GM19452 (cell line): ENCODE data around the gene SIK2.
"Not testable (repeated sequence)": the region's sequence is repeated elsewhere in the genome, so short reads cannot be mapped to it uniquely, and the experiment has no call there.

ENCODE experiments used
- ATAC-seq: cut with Tn5 transposase; IDR thresholded peaks from one replicate; pipeline ENCODE4 v1.9.1; 2021; ENCODE audit not compliant: unreplicated experiment

SIK2 gene

GRCh38 chr11:111654601-111655000, 52.4 kb downstream of the SIK2 start:
- ATAC-seq: no peak

- ATAC-seq: no peak
Observed at GRCh38 chr11:111655924-111656323, 53.7 kb downstream of the SIK2 start.

- not testable (repeated sequence) for ATAC-seq
Observed at GRCh38 chr11:111657905-111658304, 55.7 kb downstream of the SIK2 start.

GRCh38 chr11:111658493-111658892, 56.2 kb downstream of the SIK2 start:
- not testable (repeated sequence) for ATAC-seq

GRCh38 chr11:111659201-111660115, 57.2 kb downstream of the SIK2 start:
- ATAC-seq: no peak

GRCh38 chr11:111660822-111661221, 58.6 kb downstream of the SIK2 start:
- no peak for ATAC-seq

GRCh38 chr11:111663820-111664219, 61.6 kb downstream of the SIK2 start:
- no peak for ATAC-seq

- no peak for ATAC-seq
Observed at GRCh38 chr11:111665777-111666176, 63.5 kb downstream of the SIK2 start.

GRCh38 chr11:111668980-111669379, 66.7 kb downstream of the SIK2 start:
- no peak for ATAC-seq

- ATAC-seq: no peak
Observed at GRCh38 chr11:111671383-111671782, 69.1 kb downstream of the SIK2 start.

GRCh38 chr11:111672949-111673348, 70.7 kb downstream of the SIK2 start:
- ATAC-seq: no peak

GRCh38 chr11:111674941-111675340, 72.7 kb downstream of the SIK2 start:
- ATAC-seq: no peak

- ATAC-seq: no peak
Observed at GRCh38 chr11:111675891-111676290, 73.6 kb downstream of the SIK2 start.

- ATAC-seq: no peak
Observed at GRCh38 chr11:111676878-111677585, 74.8 kb downstream of the SIK2 start.

- no peak for ATAC-seq
Observed at GRCh38 chr11:111680486-111681175, 78.4 kb downstream of the SIK2 start.

- no peak for ATAC-seq
Observed at GRCh38 chr11:111683806-111684205, 81.6 kb downstream of the SIK2 start.

- ATAC-seq: no peak
Observed at GRCh38 chr11:111684251-111684650, 82.0 kb downstream of the SIK2 start.

- ATAC-seq: no peak
Observed at GRCh38 chr11:111688013-111688412, 85.8 kb downstream of the SIK2 start.

GRCh38 chr11:111691176-111691575, 88.9 kb downstream of the SIK2 start:
- ATAC-seq: no peak

GRCh38 chr11:111691741-111692140, 89.5 kb downstream of the SIK2 start:
- ATAC-seq: no peak

GRCh38 chr11:111693224-111693937, 91.1 kb downstream of the SIK2 start:
- ATAC-seq: no peak
